CD14-positive monocyte (primary cell): ENCODE measurements around the gene UROS. TPM values are rescaled to one million over a fixed set of nuclear protein-coding genes. Genes with fewer than 3 reads are reported as not detected.

Experiments used
- DNase-seq, 3 donors: peaks; one replicate each; pipeline ENCODE4 v3.0.0-alpha.2; 2011 to 2022
- H2AFZ ChIP-seq: 2 replicates; pipeline ENCODE4 v1.6.0; 2012; ENCODE audit warnings: mild to moderate bottlenecking, low read depth, low read length, inconsistent platforms; ENCODE audit not compliant: insufficient read depth, poor library complexity, severe bottlenecking
- H3K27ac ChIP-seq, 2 donors: 1 replicate in 1 of 2; 2 replicates in 1 of 2; pipeline ENCODE4 v1.5.1; 2012 to 2013; ENCODE audit warnings: low read length in 2 of 2, control low read depth in 1 of 2, inconsistent platforms in 1 of 2, low read depth in 1 of 2, mild to moderate bottlenecking in 1 of 2
- H3K27me3 ChIP-seq, 2 donors: one replicate each; pipeline versions ENCODE4 v1.6.0 to v1.6.1; 2011 to 2013; ENCODE audit warnings: low read length in 2 of 2; ENCODE audit not compliant: control insufficient read depth in 2 of 2, insufficient read depth in 2 of 2
- H3K36me3 ChIP-seq, 2 donors: replicated peaks in 1 of 2; 1 replicate in 1 of 2; 2 replicates in 1 of 2; pipeline versions ENCODE4 v1.5.1 to v1.6.1; 2012 to 2013; ENCODE audit warnings: low read length in 2 of 2, control low read depth in 1 of 2, inconsistent platforms in 1 of 2, mild to moderate bottlenecking in 1 of 2; ENCODE audit not compliant: insufficient read depth in 2 of 2, control insufficient read depth in 1 of 2
- H3K4me1 ChIP-seq, 2 donors: 1 replicate in 1 of 2; 2 replicates in 1 of 2; pipeline versions ENCODE4 v1.5.1 to v1.6.1; 2012 to 2013; ENCODE audit warnings: low read length in 2 of 2, control low read depth in 1 of 2, inconsistent platforms in 1 of 2, mild to moderate bottlenecking in 1 of 2, moderate library complexity in 1 of 2; ENCODE audit not compliant: insufficient read depth in 2 of 2, control insufficient read depth in 1 of 2
- H3K4me2 ChIP-seq: replicated peaks from 2 replicates; pipeline ENCODE3; 2012; ENCODE audit warnings: low read length, moderate library complexity, mild to moderate bottlenecking; ENCODE audit not compliant: poor library complexity, severe bottlenecking; ENCODE audit errors: extremely low read depth
- H3K4me3 ChIP-seq, 3 experiments: fragments of 200-600 bp in 1 of 3; sonication (generic) in 1 of 3; replicated peaks in 1 of 3; 1 replicate in 2 of 3; 2 replicates in 1 of 3; pipeline ENCODE4 v1.5.1; 2011 to 2013; ENCODE audit warnings: low read length in 3 of 3, mild to moderate bottlenecking in 3 of 3, control low read depth in 2 of 3, low read depth in 2 of 3, inconsistent platforms in 1 of 3, moderate library complexity in 1 of 3
- H3K79me2 ChIP-seq: 2 replicates; pipeline ENCODE4 v1.6.0; 2012; ENCODE audit warnings: mild to moderate bottlenecking, control low read depth, inconsistent platforms, low read length, moderate library complexity; ENCODE audit not compliant: insufficient read depth
- H3K9ac ChIP-seq: 2 replicates; pipeline ENCODE4 v1.6.0; 2017; ENCODE audit warnings: low read length, mild to moderate bottlenecking; ENCODE audit not compliant: insufficient read depth, poor library complexity, severe bottlenecking
- H3K9me3 ChIP-seq, 2 donors: replicated peaks in 1 of 2; 1 replicate in 1 of 2; 2 replicates in 1 of 2; pipeline versions ENCODE4 v1.5.1 to v1.6.1; 2012 to 2013; ENCODE audit warnings: low read length in 2 of 2, control low read depth in 1 of 2; ENCODE audit not compliant: control insufficient read depth in 1 of 2, insufficient read depth in 1 of 2
- H4K20me1 ChIP-seq: 2 replicates; pipeline ENCODE4 v1.6.0; 2012; ENCODE audit warnings: mild to moderate bottlenecking, low read length, control low read depth, moderate library complexity; ENCODE audit not compliant: insufficient read depth
- H3K27ac Mint-ChIP-seq, 7 donors: one replicate each; pipeline ENCODE4 v1.8.0; 2020; ENCODE audit warnings: mild to moderate bottlenecking in 7 of 7, mixed read lengths in 7 of 7, moderate library complexity in 6 of 7, inconsistent platforms in 2 of 7
- H3K27me3 Mint-ChIP-seq, 3 donors: one replicate each; pipeline ENCODE4 v1.8.0; 2021 to 2022; ENCODE audit warnings: low read depth in 3 of 3, mild to moderate bottlenecking in 3 of 3, mixed read lengths in 3 of 3, moderate library complexity in 3 of 3, inconsistent platforms in 1 of 3
- H3K36me3 Mint-ChIP-seq, 2 donors: one replicate each; pipeline ENCODE4 v1.8.0; 2020; ENCODE audit warnings: mixed read lengths in 2 of 2, inconsistent platforms in 1 of 2, mild to moderate bottlenecking in 1 of 2
- H3K4me1 Mint-ChIP-seq: one replicate; pipeline ENCODE4 v1.8.0; 2020; ENCODE audit warnings: mild to moderate bottlenecking, mixed read lengths
- H3K4me3 Mint-ChIP-seq, 2 donors: one replicate each; pipeline ENCODE4 v1.8.0; 2020; ENCODE audit warnings: mild to moderate bottlenecking in 2 of 2, mixed read lengths in 2 of 2, moderate library complexity in 1 of 2
- H3K9me3 Mint-ChIP-seq, 7 donors: one replicate each; pipeline ENCODE4 v1.8.0; 2020 to 2022; ENCODE audit warnings: mixed read lengths in 7 of 7, mild to moderate bottlenecking in 6 of 7, moderate library complexity in 6 of 7, inconsistent platforms in 2 of 7
- CTCF ChIP-seq: fragments of 200-600 bp; IDR thresholded peaks from one replicate; pipeline ENCODE4 v1.8.0; 2022; ENCODE audit warnings: antibody characterized with exemption, mild to moderate bottlenecking
- WGBS: methylation state at CpG from one replicate; pipeline ENCODE4 v1.1.5; 2013; ENCODE audit warnings: missing lambda C conversion rate; ENCODE audit not compliant: insufficient coverage; 5-methylcytosine and 5-hydroxymethylcytosine counted together
- intact Hi-C, 2 donors: fragments of 100-400 bp; cut with micrococcal nuclease; formaldehyde crosslinking; loops; one replicate each; pipeline versions ENCODE4 v1.15.0 to v1.15.1; 2023
- polyA plus RNA-seq, 3 donors: library from polyadenylated mRNA; depleted of rRNA in 1 of 3; unstranded in 2 of 3; stranded (reverse) in 1 of 3; fragments of 300-500 nt in 2 of 3; fragments of >200 nt in 1 of 3; fragmentation: Illumina TruSeq in 2 of 3; gene quantifications; 1 replicate in 2 of 3; 2 replicates in 1 of 3; pipeline ENCODE4 v1.2.3, GENCODE V29; 2012 to 2021

UROS gene
- polyA plus RNA-seq, 3 donors: 18.1 to 42.3 (median 39.8) TPM

GRCh38 chr10:125868372-125868975, 45.4 kb upstream of the UROS start:
- no peak overlapping the region for H3K9ac ChIP-seq
- H4K20me1 ChIP-seq: no peaks in the 10 kb centered on the region
- peak in 1 of 3 donors; percentile 12 for DNase-seq
- H3K36me3 ChIP-seq: peaks cover 14 to 30% of the 10 kb centered on the region in 2 donors
- H2AFZ ChIP-seq: no peak overlapping the region
- Mint-ChIP-seq H3K27me3 (peaks cover 0 to 2% (median 2%) of the 10 kb centered on the region in 3 donors), H3K27ac (no peak overlapping the region), H3K36me3 (peaks cover 26 to 33% of the 10 kb centered on the region in 2 donors), H3K4me1 (no peaks in the 10 kb centered on the region), H3K4me3 (no peak overlapping the region), H3K9me3 (no peaks in the 10 kb centered on the region)
- WGBS: 50% methylated on average over 2 of the region's 7 CpGs
- no peak overlapping the region for H3K4me3 ChIP-seq
- no peak overlapping the region for H3K27ac ChIP-seq
- TF ChIP-seq CTCF: peak; percentile 75
- no peaks in the 10 kb centered on the region for H3K9me3 ChIP-seq
- H3K4me2 ChIP-seq: no peak overlapping the region
- H3K27me3 ChIP-seq: no peaks in the 10 kb centered on the region
- no peaks in the 10 kb centered on the region for H3K4me1 ChIP-seq
- intact Hi-C loops: loop anchor here in 1 of 2 donors (10.0 kb wide), 1 partner anchor 876 kb away; no protein-coding TSS in a partner anchor
- H3K79me2 ChIP-seq: no peaks in the 10 kb centered on the region

- Histone ChIP-seq H3K4me2 (no peak overlapping the region), H3K9me3 (no peaks in the 10 kb centered on the region), H3K27me3 (no peaks in the 10 kb centered on the region), H3K27ac (no peak overlapping the region), H3K9ac (no peak overlapping the region), H2AFZ (no peak overlapping the region), H4K20me1 (no peaks in the 10 kb centered on the region), H3K79me2 (no peaks in the 10 kb centered on the region), H3K36me3 (peaks cover 14 to 39% of the 10 kb centered on the region in 2 donors), H3K4me1 (no peaks in the 10 kb centered on the region), H3K4me3 (no peak overlapping the region)
- intact Hi-C loops: loop anchor here in 1 of 2 donors (10.0 kb wide), 1 partner anchor 878 kb away; no protein-coding TSS in a partner anchor
- H3K4me3 Mint-ChIP-seq: no peak overlapping the region
- no peaks in the 10 kb centered on the region for H3K9me3 Mint-ChIP-seq
- DNase-seq: no peak
- H3K36me3 Mint-ChIP-seq: peaks cover 24 to 37% of the 10 kb centered on the region in 2 donors
- TF ChIP-seq CTCF: no peak
- no peaks in the 10 kb centered on the region for H3K4me1 Mint-ChIP-seq
- WGBS: 100% methylated on average over 5 of the region's 7 CpGs
- peaks cover 0 to 2% (median 2%) of the 10 kb centered on the region in 3 donors for H3K27me3 Mint-ChIP-seq
- peak overlapping the region in 1 of 7 donors; percentile 50 for H3K27ac Mint-ChIP-seq
Observed at GRCh38 chr10:125866421-125867029, 43.5 kb upstream of the UROS start.
